GM12801 (cell line): Measurements from ENCODE around the gene CDK5R1.

Experiments used
- CTCF ChIP-seq: IDR thresholded peaks from one replicate; pipeline ENCODE4 v1.5.1; 2011; ENCODE audit warnings: control low read depth; ENCODE audit not compliant: insufficient read length; ENCODE audit errors: extremely low read depth

CDK5R1 gene

GRCh38 chr17:32489320-32490100 lies 2.7 kb downstream of the CDK5R1 start:
- TF ChIP-seq CTCF = no peak

- no peak for TF ChIP-seq CTCF
These were observed 3.3 kb downstream of the CDK5R1 start for GRCh38 chr17:32490101-32490482.

- no peak for TF ChIP-seq CTCF
These were observed 4.8 kb downstream of the CDK5R1 start for GRCh38 chr17:32491371-32492263.

GRCh38 chr17:32492264-32492589 lies 5.4 kb downstream of the CDK5R1 start:
- TF ChIP-seq CTCF = no peak

GRCh38 chr17:32492648-32493289 lies 6.0 kb downstream of the CDK5R1 start:
- no peak for TF ChIP-seq CTCF

- no peak for TF ChIP-seq CTCF
These were observed 6.8 kb downstream of the CDK5R1 start for GRCh38 chr17:32493571-32493970.

- TF ChIP-seq CTCF = no peak
These were observed 7.3 kb downstream of the CDK5R1 start for GRCh38 chr17:32493976-32494513.
